ENCODE data around the gene ABLIM2.

ABLIM2 gene

GRCh38 chr4:8019396-8020365 lies 138.9 kb downstream of the ABLIM2 start:
- Histone ChIP-seq H3K27me3 (ENCODE audit: insufficient read depth, poor library complexity, severe bottlenecking) (no peaks in the 10 kb centered on the region), H3K4me3 (replicated peaks; ENCODE audit: insufficient read depth, low read length) (no peak overlapping the region), H3K27ac (replicated peaks) (no peak overlapping the region)
- TF ChIP-seq SPI1 (IDR thresholded peaks at IDR 0.05; ENCODE audit: borderline replicate concordance, low read depth) (no peak), GABPA (IDR thresholded peaks at IDR 0.05; ENCODE audit: low read depth) (no peak), POLR2AphosphoS5 (IDR thresholded peaks at IDR 0.05; ENCODE audit: low read depth) (no peak), REST (IDR thresholded peaks at IDR 0.05; ENCODE audit: insufficient replicate concordance, low read depth) (no peak), CTCF (IDR thresholded peaks at IDR 0.05; ENCODE audit: insufficient read depth, low read length) (no peak)
- DNase-seq (ENCODE audit: low read depth in 1 of 2, low spot score in 1 of 2), result no peak

GRCh38 chr4:8016527-8016926 lies 142.1 kb downstream of the ABLIM2 start:
- DNase-seq (ENCODE audit: low read depth in 1 of 2, low spot score in 1 of 2), result no peak
- Histone ChIP-seq H3K27me3 (ENCODE audit: insufficient read depth, poor library complexity, severe bottlenecking) (no peaks in the 10 kb centered on the region), H3K27ac (replicated peaks) (no peak overlapping the region), H3K4me3 (replicated peaks; ENCODE audit: insufficient read depth, low read length) (no peak overlapping the region)
- TF ChIP-seq SPI1 (IDR thresholded peaks at IDR 0.05; ENCODE audit: borderline replicate concordance, low read depth) (no peak), GABPA (IDR thresholded peaks at IDR 0.05; ENCODE audit: low read depth) (no peak), REST (IDR thresholded peaks at IDR 0.05; ENCODE audit: insufficient replicate concordance, low read depth) (no peak), CTCF (IDR thresholded peaks at IDR 0.05; ENCODE audit: insufficient read depth, low read length) (no peak), POLR2AphosphoS5 (IDR thresholded peaks at IDR 0.05; ENCODE audit: low read depth) (no peak)

- Histone ChIP-seq H3K4me3 (replicated peaks; ENCODE audit: insufficient read depth, low read length) (no peak overlapping the region), H3K27me3 (ENCODE audit: insufficient read depth, poor library complexity, severe bottlenecking) (no peaks in the 10 kb centered on the region), H3K27ac (replicated peaks) (no peak overlapping the region)
- DNase-seq (ENCODE audit: low read depth in 1 of 2, low spot score in 1 of 2), result no peak
- TF ChIP-seq REST (IDR thresholded peaks at IDR 0.05; ENCODE audit: insufficient replicate concordance, low read depth), result no peak
- no peak for TF ChIP-seq CTCF (IDR thresholded peaks at IDR 0.05; ENCODE audit: insufficient read depth, low read length)
- TF ChIP-seq SPI1 (IDR thresholded peaks at IDR 0.05; ENCODE audit: borderline replicate concordance, low read depth), result no peak
- no peak for TF ChIP-seq GABPA (IDR thresholded peaks at IDR 0.05; ENCODE audit: low read depth)
- no peak for TF ChIP-seq POLR2AphosphoS5 (IDR thresholded peaks at IDR 0.05; ENCODE audit: low read depth)
Measured at GRCh38 chr4:8015512-8015911, 143.1 kb downstream of the ABLIM2 start.
